Spleen (tissue), 11 donors: Measurements from ENCODE around the gene SYCE1L. TPM values are rescaled to one million over a fixed set of nuclear protein-coding genes. Genes with fewer than 3 reads are reported as not detected.

Experiments used
- DNase-seq: peaks from one replicate; pipeline ENCODE4 v3.0.0-alpha.2; 2020
- H3K27ac ChIP-seq, 8 donors: fragments of 200-600 bp; sonication (generic) in 7 of 8; 1 replicate in 4 of 8; 2 replicates in 4 of 8; pipeline versions ENCODE4 v1.5.0 to v1.8.0; 2016 to 2021; ENCODE audit warnings: inconsistent platforms in 4 of 8, mild to moderate bottlenecking in 4 of 8, moderate library complexity in 1 of 8
- H3K27me3 ChIP-seq, 7 donors: fragments of 200-600 bp; sonication (generic) in 6 of 7; replicated peaks in 1 of 7; 1 replicate in 4 of 7; 2 replicates in 3 of 7; pipeline versions ENCODE4 v1.5.0 to v1.8.0; 2016 to 2021; ENCODE audit warnings: inconsistent platforms in 3 of 7, mild to moderate bottlenecking in 1 of 7
- H3K36me3 ChIP-seq, 6 donors: fragments of 200-600 bp; sonication (generic) in 5 of 6; 1 replicate in 4 of 6; 2 replicates in 2 of 6; pipeline versions ENCODE4 v1.5.0 to v1.8.0; 2016 to 2021; ENCODE audit warnings: inconsistent platforms in 2 of 6
- H3K4me1 ChIP-seq, 6 donors: fragments of 200-600 bp; sonication (generic) in 5 of 6; 1 replicate in 3 of 6; 2 replicates in 3 of 6; pipeline versions ENCODE4 v1.5.0 to v1.8.0; 2016 to 2021; ENCODE audit warnings: inconsistent platforms in 3 of 6
- H3K4me3 ChIP-seq, 8 donors: fragments of 200-600 bp; sonication (generic) in 7 of 8; 1 replicate in 4 of 8; 2 replicates in 4 of 8; pipeline versions ENCODE4 v1.5.0 to v1.8.0; 2016 to 2021; ENCODE audit warnings: inconsistent platforms in 4 of 8, mild to moderate bottlenecking in 4 of 8, moderate library complexity in 2 of 8
- H3K9me3 ChIP-seq, 8 donors: fragments of 200-600 bp; sonication (generic) in 7 of 8; 1 replicate in 4 of 8; 2 replicates in 4 of 8; pipeline versions ENCODE4 v1.5.0 to v1.8.0; 2016 to 2021; ENCODE audit warnings: inconsistent platforms in 4 of 8
- POLR2A ChIP-seq, 3 donors: fragments of 450-650 bp; IDR thresholded peaks; one replicate each; pipeline ENCODE4 v1.5.1; 2017; ENCODE audit warnings: antibody characterized with exemption in 3 of 3, mild to moderate bottlenecking in 1 of 3
- POLR2AphosphoS5 ChIP-seq, 3 donors: sonication (generic); formaldehyde crosslinking; IDR thresholded peaks; one replicate each; pipeline ENCODE4 v1.5.1; 2017; ENCODE audit warnings: antibody characterized with exemption in 3 of 3
- WGBS, 5 donors: extraction: QIAGEN DNeasy Blood & Tissue Kit in 3 of 5; methylation state at CpG; one replicate each; pipeline versions ENCODE4 v1.1.5 to v1.1.7; 2013 to 2018; 5-methylcytosine and 5-hydroxymethylcytosine counted together
- intact Hi-C: fragments of 100-400 bp; cut with DNase I; formaldehyde crosslinking; loops from one replicate; pipeline ENCODE4 v1.15.0; 2023; ENCODE audit warnings: low total_unique reads
- polyA plus RNA-seq, 3 donors: library from polyadenylated mRNA; stranded (reverse); fragments of 200-250 nt; gene quantifications; one replicate each; pipeline ENCODE4 v1.2.1, GENCODE V29; 2013
- total RNA-seq, 7 donors: library from RNA; depleted of rRNA in 3 of 7; stranded (reverse); fragments of >200 nt in 3 of 7; fragmentation: NEBNext Ultra II Directional in 4 of 7; extraction: Animal tissue kit (Norgen Biotek cat#: 25700) in 4 of 7; gene quantifications; one replicate each; pipeline versions ENCODE4 v1.1.0 to v1.2.1, GENCODE V29; 2016 to 2021
- TF ChIP-seq, protein P1 (sequence below), 11 experiments: fragments of 200-600 bp in 7 of 11; fragments of 450-650 bp in 4 of 11; sonication (generic) in 4 of 11; IDR thresholded peaks in 8 of 11; conservative IDR thresholded peaks in 3 of 11; 1 replicate in 7 of 11; 2 replicates in 4 of 11; pipeline versions ENCODE4 v1.4.0 to v1.8.0; 2016 to 2021; ENCODE audit warnings: antibody characterized with exemption in 11 of 11, inconsistent platforms in 4 of 11, mild to moderate bottlenecking in 1 of 11
- donor health status: healthy with polysubstance abuse.
- donor health status: DM: no; HTN: no; CAD: no; lungs with moderate emphysema.
- donor health status: DM: no; HTN: no; CAD: no.
- donor health status: Bipolar disorder and iron deficiency.
- donor health status: healthy.
- donor health status: DM: no; HTN: no; CAD: no.
- donor health status: DM: yes; HTN: yes; CAD: no.

SYCE1L gene
- total and polyA plus RNA-seq, 10 donors = 1.4 to 9.6 (median 4.4) TPM; not detected in 2

DNA sequence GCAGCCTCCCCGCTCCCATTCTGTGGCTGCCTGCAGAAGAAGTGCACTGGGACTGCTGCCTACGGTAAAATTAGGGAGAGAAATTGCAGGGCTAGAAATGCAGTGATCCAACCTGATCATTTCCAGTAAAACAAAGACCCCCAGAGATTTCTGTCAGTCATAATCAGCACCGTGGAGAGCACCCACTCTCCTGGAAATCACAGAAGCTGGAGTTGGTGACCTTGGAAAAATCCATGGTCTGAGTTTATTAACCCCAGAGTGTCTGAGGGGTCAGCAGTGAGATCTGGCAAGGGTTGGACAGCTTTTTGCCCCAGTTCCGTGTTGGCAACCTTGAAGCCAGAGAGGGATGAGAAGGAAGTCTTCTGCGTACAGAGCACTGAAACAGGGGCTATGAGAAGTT lies 7.8 kb downstream of the SYCE1L start:
- H3K27ac ChIP-seq = no peak overlapping the region
- H3K4me1 ChIP-seq = peaks cover 0 to 6% (median 5%) of the 10 kb centered on the region in 6 donors
- H3K4me3 ChIP-seq = no peak overlapping the region
- TF ChIP-seq POLR2A (IDR thresholded peaks at IDR 0.05) (no peak), POLR2AphosphoS5 (IDR thresholded peaks at IDR 0.05) (no peak)
- TF ChIP-seq, protein P1, sequence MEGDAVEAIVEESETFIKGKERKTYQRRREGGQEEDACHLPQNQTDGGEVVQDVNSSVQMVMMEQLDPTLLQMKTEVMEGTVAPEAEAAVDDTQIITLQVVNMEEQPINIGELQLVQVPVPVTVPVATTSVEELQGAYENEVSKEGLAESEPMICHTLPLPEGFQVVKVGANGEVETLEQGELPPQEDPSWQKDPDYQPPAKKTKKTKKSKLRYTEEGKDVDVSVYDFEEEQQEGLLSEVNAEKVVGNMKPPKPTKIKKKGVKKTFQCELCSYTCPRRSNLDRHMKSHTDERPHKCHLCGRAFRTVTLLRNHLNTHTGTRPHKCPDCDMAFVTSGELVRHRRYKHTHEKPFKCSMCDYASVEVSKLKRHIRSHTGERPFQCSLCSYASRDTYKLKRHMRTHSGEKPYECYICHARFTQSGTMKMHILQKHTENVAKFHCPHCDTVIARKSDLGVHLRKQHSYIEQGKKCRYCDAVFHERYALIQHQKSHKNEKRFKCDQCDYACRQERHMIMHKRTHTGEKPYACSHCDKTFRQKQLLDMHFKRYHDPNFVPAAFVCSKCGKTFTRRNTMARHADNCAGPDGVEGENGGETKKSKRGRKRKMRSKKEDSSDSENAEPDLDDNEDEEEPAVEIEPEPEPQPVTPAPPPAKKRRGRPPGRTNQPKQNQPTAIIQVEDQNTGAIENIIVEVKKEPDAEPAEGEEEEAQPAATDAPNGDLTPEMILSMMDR (IDR thresholded peaks at IDR 0.05 in 8 of 11, conservative IDR thresholded peaks at IDR 0.05 in 3 of 11) = no peak
- H3K27me3 ChIP-seq = peaks cover 0 to 4% (median 0%) of the 10 kb centered on the region in 7 donors
- intact Hi-C loops = no loop called here
- H3K9me3 ChIP-seq = no peaks in the 10 kb centered on the region
- WGBS, 5 donors = 72 to 78% (median 76%) methylated on average over 5 of the region's 5 CpGs
- DNase-seq = no peak
- H3K36me3 ChIP-seq = no peaks in the 10 kb centered on the region

DNA sequence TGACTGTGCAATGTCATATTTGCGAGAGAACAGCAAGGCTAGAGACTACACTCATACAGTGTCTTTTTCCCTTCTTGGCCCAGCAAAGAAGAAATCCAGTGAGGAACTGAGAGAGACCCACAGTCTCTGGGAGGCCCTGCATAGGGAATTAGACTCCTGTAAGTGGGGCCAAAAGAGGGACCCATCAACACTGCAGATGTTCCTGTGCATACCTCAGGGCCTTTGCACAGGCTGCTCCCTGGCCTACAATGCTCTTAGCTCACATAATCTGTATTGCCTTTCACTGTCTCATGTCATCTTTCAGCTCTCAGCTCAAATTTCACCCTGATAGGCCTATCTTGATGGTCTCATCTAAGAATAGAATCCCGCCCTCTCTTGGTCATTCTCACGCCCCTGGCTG lies 9.2 kb downstream of the SYCE1L start:
- DNase-seq = no peak
- Histone ChIP-seq H3K27me3 (peaks cover 0 to 7% (median 0%) of the 10 kb centered on the region in 7 donors), H3K36me3 (no peaks in the 10 kb centered on the region), H3K4me1 (peaks cover 0 to 19% (median 11%) of the 10 kb centered on the region in 6 donors), H3K9me3 (no peaks in the 10 kb centered on the region), H3K27ac (no peak overlapping the region), H3K4me3 (no peak overlapping the region)
- TF ChIP-seq POLR2AphosphoS5 (IDR thresholded peaks at IDR 0.05) (no peak), POLR2A (IDR thresholded peaks at IDR 0.05) (no peak)
- TF ChIP-seq, protein P1 (IDR thresholded peaks at IDR 0.05 in 8 of 11, conservative IDR thresholded peaks at IDR 0.05 in 3 of 11) = no peak
- 77 to 96% (median 82%) methylated on average over 3 of the region's 3 CpGs for WGBS, 5 donors
- intact Hi-C loops = no loop called here

DNA sequence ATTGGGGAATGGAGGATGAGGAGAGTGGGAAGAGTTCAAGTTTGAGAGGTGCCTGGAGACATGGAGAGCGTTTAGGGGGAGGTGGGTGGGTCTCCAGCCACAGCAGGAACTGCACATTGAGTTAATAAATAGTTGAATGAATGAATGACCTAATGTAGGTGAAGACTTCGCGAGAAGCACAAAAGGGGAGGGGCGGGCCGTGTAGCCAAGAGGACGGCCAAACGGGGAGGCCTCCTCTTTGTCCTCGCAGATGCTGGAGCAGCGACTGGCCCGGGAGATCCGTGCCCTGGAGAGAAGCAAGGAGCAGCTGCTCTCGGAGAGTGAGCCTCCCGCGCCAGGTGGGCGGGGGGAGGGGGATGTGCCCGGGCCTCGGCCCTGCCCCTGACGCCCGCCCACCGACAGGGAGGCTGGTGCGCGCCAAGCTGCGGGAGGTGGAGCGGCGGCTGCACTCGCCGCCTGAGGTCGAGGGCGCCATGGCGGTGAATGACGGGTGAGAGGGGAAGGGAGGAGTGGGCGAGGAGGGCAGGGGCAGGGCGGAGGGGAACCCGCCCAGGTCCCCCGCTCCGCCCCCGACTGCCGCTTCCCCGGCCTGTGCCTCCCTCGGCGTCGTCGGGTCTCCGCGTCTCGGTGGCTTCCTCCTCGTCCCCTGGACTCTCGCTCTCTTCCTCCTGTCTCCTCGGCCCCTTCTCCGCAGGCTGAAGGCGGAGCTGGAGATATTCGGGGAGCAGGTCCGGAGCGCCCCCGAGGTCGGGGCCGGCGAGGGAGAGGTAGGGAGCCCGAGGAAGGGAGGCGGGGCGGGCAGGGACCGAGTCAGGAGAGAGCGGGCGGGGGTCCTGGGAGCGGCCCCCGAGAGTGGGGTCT lies 12.9 kb downstream of the SYCE1L start:
- 1 to 5% (median 2%) methylated on average over 28 to 66 of the region's 66 CpGs for WGBS, 5 donors
- H3K9me3 ChIP-seq = no peaks in the 10 kb centered on the region
- peak; percentile 93 for DNase-seq
- TF ChIP-seq POLR2AphosphoS5 (IDR thresholded peaks at IDR 0.05) (peak; percentile 75 to 81 (median 76)), POLR2A (IDR thresholded peaks at IDR 0.05) (no peak)
- TF ChIP-seq, protein P1 (IDR thresholded peaks at IDR 0.05 in 8 of 11, conservative IDR thresholded peaks at IDR 0.05 in 3 of 11) = peak in 3 of 11 experiments; percentile 10 to 28 (median 17)
- intact Hi-C loops = no loop called here
- no peaks in the 10 kb centered on the region for H3K36me3 ChIP-seq
- peaks cover 0 to 23% (median 11%) of the 10 kb centered on the region in 6 donors for H3K4me1 ChIP-seq
- H3K27ac ChIP-seq = peak overlapping the region; percentile 54 to 87 (median 71)
- peaks cover 0 to 7% (median 0%) of the 10 kb centered on the region in 7 donors for H3K27me3 ChIP-seq
- H3K4me3 ChIP-seq = peak overlapping the region; percentile 56 to 78 (median 64)
